HG02970 (cell line): ENCODE data around the gene KDM5C.

Experiments
- ATAC-seq: cut with Tn5 transposase; IDR thresholded peaks from one replicate; pipeline ENCODE4 v1.9.1; 2021; ENCODE audit warnings: mild to moderate bottlenecking, moderate library complexity, moderate number of reproducible peaks; ENCODE audit not compliant: unreplicated experiment, low FRiP score

KDM5C gene

DNA sequence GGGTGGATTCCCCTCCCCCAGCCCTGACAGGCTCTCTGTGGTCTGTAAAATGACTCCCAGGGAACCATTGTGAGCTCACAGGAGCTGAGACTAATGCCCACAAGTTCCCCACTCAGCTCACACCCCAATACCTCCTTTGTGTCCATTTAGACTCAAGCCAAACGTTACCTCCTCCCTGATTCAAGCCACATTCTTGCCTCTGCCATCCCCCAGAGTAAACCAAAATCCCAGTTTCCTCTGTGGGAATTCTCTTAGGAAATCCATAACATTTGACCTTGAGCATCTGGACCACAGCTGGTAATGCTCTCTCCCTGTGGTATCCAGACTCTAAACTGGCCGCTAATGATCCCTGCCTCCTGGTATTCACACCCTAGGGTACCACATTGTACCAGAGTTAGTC lies 26.3 kb upstream of the KDM5C start:
- no peak for ATAC-seq

DNA sequence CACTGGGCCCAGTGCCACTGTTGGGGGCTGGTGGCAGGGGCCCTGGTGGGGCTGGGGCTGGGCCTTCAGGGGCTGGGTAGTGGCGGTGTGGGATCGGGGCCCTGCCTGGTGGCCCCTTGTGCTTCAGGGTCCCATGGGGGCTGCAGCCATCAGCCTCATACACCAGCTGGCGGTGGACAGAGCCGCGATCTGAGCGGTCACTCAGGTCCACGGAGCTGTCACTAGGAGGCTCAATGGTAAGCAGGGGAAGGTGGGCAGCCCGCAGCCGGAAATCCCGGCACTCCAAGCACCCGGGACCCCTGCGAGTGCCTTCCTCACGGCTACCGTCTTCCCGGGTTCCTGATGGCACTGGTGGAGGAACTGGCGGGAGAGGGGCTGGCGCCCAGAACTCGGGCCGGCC lies 25.5 kb upstream of the KDM5C start:
- ATAC-seq: no peak

DNA sequence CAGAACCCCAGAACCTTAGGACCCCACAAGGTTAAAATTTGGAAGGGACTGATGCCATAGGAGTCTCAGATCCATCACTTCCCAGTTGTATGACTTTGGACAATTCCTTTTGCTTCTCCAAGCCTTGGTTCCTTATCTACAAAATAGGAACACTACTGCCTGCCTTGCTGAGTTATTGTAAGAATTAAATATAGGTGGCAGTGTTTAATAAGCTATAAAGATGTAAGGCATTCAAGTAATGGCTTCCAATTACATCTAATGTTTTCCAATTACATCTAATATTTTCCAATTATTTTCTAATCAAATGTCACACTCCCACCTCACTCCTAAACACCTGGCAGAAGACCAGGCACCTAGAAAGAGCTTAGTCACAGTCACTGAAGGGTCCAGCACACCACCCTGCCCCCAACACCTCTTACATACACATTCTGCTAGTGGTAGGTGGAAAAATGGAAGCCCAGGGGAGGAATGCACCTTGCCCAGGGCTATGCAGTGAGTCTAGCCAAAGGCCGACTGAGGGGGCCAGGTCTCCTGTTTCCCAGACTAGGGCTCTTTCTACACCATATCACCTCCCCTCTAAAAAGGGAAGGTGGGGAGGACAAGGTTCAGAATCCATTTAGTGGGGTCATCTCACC lies 24.5 kb upstream of the KDM5C start:
- ATAC-seq: no peak

DNA sequence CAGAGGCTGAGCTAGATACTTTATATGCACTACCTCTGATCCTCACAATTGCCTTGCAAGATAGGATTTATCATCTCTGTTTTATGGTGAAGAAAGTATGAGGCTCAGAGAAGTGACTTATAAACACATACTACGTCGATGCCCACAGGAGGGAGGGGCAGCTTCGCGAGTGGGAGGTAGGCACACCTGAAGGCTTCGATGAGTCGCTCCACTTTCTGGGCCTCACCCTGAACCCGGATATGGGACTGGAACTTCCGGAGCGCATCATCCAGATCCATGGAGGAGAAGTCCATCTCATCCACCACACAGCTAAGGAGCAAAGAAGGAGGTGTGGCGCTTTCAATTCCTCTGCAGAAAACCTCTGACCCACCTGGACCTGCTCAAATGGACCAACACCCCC lies 22.9 kb upstream of the KDM5C start:
- ATAC-seq: no peak

DNA sequence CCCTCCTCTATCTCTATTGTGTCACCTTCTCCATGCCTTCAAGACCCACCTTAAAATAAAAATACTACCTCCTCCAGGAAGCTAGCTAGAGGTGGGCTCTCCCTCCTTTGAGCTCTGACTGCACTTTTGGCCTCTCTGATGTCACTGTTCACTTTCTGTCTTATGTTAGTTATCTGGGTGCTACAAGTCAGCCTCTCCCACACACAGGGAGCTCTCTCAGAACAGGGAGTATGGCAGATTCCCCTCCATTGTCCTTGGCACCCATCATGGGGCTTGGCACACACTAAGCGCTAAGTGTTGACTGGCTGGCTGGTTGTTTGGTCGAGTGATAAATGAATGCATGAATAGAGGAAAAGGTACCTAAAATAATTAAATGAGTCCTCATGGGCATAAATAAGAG lies 21.2 kb upstream of the KDM5C start:
- ATAC-seq: no peak

DNA sequence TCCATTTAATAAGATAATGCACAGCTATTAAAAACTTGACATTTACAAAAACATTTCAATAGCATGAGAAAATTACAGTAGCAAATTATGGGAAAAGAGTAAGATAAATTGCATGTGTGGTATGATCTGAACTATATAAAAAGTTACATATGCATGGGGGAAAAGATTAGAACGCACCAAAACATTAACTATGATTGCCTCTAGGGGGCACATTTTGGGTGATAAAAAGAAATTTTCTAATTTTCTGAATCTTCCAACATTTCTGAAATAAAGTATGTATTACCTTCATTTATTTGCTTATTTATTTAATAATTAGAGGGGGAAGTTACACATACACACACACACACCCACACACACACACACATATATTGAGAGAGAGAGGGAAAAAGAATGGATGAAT lies 19.6 kb upstream of the KDM5C start:
- no peak for ATAC-seq

DNA sequence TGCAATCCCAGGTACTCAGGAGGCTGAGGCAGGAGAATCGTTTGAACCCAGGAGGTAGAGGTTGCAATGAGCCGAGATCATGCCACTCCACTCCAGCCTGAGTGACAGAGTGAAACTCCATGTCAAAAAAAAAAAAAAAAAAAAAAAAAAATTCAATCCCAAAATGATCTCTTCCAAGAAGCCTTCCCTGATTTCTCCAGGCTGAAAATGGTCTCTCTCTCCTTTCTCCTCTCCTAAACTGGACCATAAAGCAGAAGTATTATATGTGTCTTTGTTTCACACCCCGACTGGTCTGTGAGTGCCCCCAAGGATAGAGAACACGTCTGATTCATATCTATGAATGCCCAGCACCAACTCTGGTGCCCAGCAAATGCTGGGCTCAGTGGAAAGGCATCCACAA lies 17.3 kb upstream of the KDM5C start:
- no peak for ATAC-seq

DNA sequence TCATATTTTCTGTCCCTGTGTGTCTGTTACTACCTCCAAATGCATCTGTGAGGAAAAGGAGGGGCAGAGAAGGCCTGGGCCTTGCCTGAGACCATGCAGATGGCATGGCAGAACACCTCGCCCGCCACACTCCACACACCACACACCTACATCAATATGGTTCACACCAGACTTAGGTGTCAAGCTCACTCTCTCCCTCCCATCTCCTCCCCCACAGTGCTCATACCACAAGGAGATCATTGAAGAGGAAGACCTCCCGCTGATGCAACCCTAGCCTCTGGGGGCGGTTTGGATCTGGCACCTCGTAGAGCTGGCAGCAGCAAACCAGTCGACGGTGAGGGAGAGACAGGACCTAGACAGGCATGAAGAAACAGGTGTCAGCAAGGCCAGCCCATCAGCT lies 16.6 kb upstream of the KDM5C start:
- no peak for ATAC-seq

DNA sequence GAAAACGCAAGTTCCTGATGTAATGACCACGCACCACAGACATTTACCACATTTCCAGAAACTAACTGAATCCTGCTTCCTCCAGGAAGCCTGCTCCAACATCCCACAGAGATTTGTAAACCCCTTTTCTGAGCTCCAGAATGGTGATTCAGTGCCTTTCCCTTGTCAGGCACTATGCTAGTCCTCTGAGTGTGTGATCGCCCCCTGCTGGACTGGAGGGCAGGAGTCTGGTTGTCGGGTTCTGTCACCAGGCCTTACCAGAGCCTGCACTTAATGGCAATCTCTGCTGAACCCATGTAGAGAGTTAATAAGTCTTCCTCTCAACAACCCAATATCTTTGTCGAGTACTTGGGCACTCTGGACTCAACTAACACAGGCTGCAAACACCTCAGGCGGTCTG lies 14.5 kb upstream of the KDM5C start:
- ATAC-seq: no peak

DNA sequence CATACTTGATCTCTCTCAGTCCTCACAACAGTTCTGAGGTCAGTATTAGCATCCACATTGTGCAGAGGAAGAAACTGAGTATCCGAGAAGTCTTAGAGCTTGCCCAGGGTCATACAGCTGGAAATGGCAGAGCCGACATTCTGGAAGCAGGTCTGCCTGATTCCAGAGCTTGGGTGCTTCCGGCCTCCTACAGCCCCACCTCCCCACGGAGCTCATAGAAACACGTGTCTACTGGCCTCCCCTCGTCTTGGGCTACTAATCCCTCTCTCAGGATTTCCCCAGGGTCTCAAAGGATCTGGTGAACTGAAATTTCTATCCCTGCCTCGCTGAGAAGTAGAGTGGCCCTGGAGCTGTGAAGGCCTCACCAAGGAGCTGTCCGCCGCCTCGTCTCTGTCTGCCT lies 12.0 kb upstream of the KDM5C start:
- no peak for ATAC-seq

DNA sequence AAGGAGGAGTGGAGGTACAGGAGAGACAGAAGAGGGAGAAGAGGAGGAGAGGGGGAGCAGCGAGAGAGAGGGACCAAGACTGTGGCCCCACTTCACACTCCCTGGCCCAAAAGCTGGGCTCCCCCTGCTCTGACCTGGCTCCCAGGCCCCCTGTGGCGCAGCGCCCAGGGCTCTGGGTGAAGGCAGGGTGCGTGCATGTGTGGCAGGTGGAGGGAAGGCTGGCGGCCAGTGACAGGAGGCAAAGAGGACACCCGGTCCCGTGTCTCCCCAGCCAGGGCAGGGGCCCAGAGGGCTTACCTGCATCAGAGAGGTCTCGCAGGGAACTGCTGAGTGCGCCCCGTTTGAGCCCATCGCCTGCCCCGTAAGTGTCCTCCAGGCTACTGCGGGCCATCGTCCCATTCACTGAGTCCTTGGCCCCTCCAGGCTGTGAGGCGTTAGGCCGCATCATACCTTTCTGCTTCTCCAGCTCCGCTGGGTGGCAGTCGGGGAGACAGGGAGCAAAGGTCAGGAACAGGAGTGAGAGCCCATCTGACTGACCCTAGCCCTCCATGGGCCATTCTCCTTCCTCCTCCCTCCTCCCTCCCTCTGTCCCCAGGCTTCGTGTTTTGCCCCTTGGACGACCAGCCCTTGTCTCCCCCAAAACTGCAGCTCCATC lies 11.1 kb upstream of the KDM5C start:
- no peak for ATAC-seq

DNA sequence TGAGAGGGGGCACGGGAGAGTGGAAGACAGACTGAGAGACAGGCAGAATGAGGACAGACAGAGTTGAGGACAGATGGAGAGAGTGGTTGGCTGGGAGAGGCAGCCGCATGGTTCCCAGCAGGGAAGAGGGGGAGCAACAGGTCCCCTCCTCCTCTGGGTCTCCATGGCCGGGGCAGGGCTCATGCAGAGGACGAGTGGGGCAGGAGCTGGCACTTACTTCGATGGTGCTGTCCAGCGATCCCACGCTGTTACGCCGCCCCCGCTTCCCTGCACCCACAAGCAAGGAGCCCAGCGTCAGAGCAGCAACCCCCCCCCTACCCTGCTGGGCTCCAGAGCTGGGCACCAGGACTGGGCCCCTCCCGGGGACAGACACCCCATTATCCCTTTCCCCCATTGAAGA lies 10.6 kb upstream of the KDM5C start:
- no peak for ATAC-seq

DNA sequence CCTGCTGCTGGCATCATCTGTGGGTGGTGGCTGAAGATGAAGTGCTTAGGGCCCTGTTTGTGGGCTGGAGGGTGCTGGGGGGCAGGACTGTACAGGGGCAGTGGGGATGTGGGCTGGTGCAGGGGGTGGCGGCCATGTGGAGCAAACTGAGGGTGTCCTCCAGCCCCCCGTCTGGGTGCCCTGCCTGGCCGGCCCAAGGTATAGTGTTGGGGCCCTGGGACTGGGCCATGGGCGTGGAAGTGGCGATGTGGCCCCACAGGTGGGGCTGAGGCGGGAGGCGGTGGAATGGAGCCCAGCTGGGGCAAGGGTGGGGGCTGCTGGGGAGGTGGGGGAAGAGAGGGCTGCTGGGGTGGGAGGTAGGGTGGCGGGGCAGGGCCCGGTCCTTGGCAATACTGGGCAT lies 9.5 kb upstream of the KDM5C start:
- ATAC-seq: no peak

DNA sequence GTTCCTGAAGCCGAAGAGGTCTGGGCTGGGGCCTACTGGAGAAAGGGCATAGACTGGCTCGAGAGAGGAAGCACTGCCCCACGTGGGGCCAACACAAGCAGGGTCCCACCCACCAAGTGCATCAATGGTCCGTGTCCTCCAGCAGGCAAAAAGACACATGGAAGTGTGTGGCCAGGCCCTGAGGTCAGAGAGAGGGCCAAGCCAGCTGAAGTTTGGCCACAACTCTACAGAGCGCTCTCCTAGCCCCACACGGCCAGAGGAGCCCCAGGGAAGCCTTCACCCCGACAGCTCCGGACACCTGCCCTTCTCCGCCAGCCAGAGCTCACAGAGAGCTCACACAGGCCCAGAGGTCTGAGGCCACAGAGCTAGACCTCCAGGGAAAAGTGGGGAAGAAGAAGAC lies 8.5 kb upstream of the KDM5C start:
- no peak for ATAC-seq

DNA sequence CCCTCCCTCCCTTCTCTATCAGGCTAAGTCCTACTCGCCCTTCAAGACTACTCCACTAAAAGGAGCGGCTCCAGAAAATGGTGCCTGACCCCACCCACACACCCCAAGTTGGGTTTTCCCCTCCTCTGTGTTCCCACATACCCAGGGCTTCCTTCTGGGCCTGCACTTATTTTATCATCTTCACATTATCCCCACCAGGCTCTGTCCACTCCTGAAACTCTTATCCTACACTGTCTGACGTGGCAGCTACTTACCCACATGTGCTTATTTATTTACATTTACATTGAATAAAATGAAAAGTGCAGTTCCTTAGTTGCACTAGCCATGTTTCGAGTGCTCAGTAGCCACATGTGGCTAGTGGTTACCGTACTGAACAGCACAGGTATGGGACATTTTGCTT lies 5.1 kb upstream of the KDM5C start:
- no peak for ATAC-seq

DNA sequence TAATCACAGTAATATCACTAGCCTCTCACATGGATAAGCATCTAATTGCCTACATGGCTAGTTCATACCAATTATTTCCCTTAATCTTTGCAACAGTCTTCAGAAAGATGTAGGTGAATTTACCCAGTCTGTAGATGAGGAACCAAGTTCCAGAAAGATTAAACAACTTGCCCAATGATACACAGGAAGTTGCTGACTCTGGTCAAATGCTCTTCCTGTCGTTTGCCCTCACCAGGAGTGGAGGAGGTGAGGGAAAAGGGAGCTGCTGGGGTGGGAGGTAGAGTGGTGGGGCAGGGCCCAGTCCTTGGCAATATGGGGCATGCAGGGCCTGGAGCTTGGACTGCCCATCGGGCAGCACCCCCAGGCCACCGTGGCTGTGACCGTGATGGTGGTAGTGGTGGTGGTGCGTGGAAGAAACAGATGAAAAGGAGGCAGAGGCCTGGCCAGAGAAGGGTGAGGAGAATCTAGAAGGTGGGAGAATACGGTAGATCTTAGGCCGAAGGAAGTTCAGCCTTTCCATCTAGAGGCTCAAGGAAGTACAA lies 2.3 kb upstream of the KDM5C start:
- no peak for ATAC-seq

DNA sequence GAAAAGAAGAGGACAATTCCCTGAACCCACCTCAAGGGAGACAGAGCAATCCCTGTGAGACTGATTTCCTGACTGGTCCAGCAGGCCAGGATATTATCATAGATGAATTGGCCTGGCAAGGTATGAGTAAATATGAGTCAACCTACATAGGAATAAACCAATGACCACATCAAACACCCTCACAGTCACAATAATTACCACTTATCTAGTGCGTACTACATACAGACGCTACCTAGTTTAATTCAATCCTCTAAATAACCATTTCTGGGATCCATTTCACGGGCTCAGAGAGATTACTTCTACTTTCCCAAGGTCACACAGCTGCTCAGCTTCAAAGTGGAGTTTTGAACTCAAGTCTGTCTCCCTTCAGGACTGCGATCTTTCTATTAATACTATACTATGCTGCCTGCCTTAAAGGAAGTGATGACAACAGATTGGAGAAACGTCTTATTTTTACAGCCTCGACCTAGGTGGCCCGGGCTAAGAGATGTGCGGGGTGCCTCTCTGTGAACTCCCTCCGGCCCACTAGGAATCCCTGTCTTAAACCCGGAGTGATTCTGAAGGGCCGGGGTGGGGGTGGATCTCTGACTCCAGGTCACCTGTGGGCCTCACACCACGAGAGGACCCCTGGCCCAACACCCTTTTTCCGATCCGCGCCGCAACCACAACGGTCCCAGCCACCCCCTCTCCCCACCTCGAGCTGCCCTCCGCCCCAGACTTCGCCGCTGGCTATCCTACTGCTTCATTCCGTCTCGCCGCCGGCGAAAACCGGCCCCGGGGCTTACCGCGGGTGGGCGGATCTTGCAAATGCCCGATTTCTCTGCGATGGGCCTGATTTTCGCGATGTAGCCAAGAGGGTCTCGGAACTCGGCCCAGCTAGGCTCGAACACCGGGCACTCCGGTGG lies 800 bp downstream of the KDM5C start:
- no peak for ATAC-seq

DNA sequence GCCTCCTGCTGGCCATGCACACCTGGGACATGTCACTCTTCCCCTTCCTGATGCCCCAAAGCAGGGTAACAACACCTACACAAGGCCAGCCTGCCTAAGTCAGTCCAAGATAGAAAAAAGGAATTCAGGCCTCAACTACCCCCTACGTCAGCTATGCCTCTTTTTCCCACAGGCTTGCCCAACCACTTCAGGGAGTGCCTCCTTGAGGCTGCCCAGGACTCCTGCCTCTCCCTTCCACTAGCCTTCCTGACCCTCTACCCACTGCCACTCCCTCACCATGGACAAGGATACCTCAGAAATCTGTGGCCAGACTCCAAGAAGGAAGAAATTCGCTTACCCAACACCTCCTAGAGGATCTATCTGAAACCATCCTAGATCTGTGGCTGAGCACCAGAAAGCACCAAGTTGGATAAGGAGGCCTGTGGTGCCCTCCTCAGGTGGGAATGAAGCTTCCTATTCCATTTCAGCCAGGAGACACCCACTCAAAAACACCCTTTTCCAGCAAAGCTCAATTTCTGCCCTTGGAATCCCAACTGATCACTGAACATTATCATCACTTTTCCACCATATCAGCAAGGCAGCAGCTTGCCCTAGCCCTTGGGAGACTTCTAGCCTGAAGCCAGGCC lies 1.8 kb downstream of the KDM5C start:
- no peak for ATAC-seq

DNA sequence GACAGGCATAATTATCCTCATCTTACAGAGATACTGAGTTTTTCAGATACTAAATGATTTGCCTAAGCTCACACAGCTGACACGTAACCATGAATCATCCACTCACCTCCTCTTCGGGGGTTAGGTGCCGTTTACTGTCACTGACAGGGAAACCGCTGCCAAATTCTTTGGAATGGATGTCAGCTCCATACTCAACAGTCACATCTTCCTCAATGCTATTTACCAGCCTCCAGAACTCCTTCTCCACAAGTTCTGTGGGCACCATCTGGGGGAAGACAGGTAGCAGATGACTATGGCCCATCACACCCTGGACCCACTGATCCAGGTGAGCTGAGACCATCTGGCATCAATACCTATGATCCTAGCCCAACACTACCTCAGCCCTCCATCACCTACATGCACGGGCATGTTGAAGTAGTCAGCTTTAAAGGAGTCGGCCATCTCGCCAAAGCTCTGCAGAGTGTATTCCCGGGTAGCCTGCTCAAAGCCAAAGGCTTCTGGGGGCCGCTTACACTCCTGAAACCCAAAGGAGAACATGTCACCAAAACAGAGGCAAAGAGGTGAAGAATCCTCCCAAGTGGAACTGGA lies 13.5 kb downstream of the KDM5C start:
- no peak for ATAC-seq

DNA sequence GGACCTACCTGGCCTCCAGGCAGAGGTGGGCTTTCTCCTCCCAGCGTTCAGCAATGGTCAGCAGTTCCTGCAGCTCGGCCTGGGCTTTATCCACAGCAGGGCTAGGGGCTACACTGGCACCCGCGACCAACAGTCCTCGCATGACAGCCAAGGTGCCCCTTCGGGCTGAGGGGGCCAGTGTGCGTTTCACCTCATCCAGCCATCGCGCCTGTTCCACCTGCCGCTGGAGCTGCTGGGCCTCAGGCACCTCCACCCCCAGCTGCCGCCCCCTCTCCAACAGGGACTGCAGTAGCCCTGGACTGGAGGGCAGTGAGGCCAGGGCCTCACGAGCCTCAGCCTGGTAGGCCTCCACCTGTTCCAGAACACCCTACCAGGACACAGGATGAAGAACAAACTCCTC lies 28.3 kb downstream of the KDM5C start:
- no peak for ATAC-seq

DNA sequence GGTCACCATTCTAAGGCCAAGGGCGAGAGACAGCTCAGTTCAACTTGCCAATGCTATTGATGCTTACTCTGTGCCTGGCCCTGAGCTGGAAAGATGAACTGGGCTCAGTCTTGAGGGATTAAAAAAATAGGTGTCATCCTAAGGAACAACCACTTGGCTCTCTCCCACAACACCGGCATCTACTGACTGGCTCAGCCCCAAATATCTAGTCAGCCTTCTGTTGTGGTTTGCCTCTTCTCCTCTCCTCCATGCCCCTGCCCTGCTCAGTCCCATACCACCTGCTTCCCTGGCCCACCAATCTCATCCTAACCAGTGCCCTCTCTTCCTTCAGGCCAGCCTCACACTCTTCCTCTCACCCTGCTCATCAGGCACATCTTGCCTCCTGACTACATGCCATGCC lies 29.6 kb downstream of the KDM5C start:
- ATAC-seq: no peak
